Transverse colon (tissue), 4 donors: ENCODE data around the gene PDIA2. TPM values are rescaled to one million over a fixed set of nuclear protein-coding genes. Genes with fewer than 3 reads are reported as not detected.
A peak's percentile ranks its signal among the peaks of the same experiment; 100 is the strongest.

ENCODE experiments used
- DNase-seq: peaks from one replicate; pipeline ENCODE4 v3.0.0-alpha.2; 2019
- H3K27ac ChIP-seq, 4 donors: fragments of 200-600 bp; sonication (generic); 2 replicates each; pipeline ENCODE4 v1.5.1; 2016 to 2018; ENCODE audit warnings: inconsistent platforms in 4 of 4
- H3K27me3 ChIP-seq: fragments of 200-600 bp; sonication (generic); 2 replicates; pipeline ENCODE4 v1.5.1; 2017; ENCODE audit warnings: inconsistent platforms
- H3K36me3 ChIP-seq, 4 donors: fragments of 200-600 bp; sonication (generic); 2 replicates each; pipeline ENCODE4 v1.5.1; 2017 to 2019; ENCODE audit warnings: inconsistent platforms in 4 of 4
- H3K4me1 ChIP-seq, 4 donors: fragments of 200-600 bp; sonication (generic); 2 replicates each; pipeline ENCODE4 v1.5.1; 2017 to 2020; ENCODE audit warnings: inconsistent platforms in 4 of 4
- H3K4me3 ChIP-seq, 4 donors: fragments of 200-600 bp; sonication (generic); 1 replicate in 1 of 4; 2 replicates in 3 of 4; pipeline versions ENCODE4 v1.5.1 to v1.6.1; 2017 to 2019; ENCODE audit warnings: inconsistent platforms in 4 of 4
- H3K9me3 ChIP-seq, 2 donors: fragments of 200-600 bp; sonication (generic); 2 replicates each; pipeline ENCODE4 v1.5.1; 2017 to 2019; ENCODE audit warnings: inconsistent platforms in 2 of 2
- EP300 ChIP-seq: sonication (generic); formaldehyde crosslinking; IDR thresholded peaks from one replicate; pipeline ENCODE4 v1.6.1; 2017; ENCODE audit warnings: antibody characterized with exemption, low read depth
- POLR2A ChIP-seq: fragments of 450-650 bp; IDR thresholded peaks from one replicate; pipeline ENCODE4 v1.6.1; 2016; ENCODE audit warnings: antibody characterized with exemption, mild to moderate bottlenecking, moderate library complexity
- POLR2AphosphoS5 ChIP-seq, 3 donors: sonication (generic); formaldehyde crosslinking; IDR thresholded peaks; one replicate each; pipeline ENCODE4 v1.6.1; 2016; ENCODE audit warnings: antibody characterized with exemption in 3 of 3
- WGBS, 2 donors: methylation state at CpG; one replicate each; pipeline ENCODE4 v1.1.5; 2018; ENCODE audit warnings: low coverage in 1 of 2; 5-methylcytosine and 5-hydroxymethylcytosine counted together
- in situ Hi-C, 4 donors: fragments of 200-750 bp; cut with MboI; loops; one replicate each; pipeline versions ENCODE4 v1.15.0 to v1.15.1; 2017; ENCODE audit warnings: low sequenced_read_pairs in 3 of 4, low pct_ligation_motif_present in 1 of 4, low pct_unique_long_range_greater_than_20kb in 1 of 4
- intact Hi-C: fragments of 100-400 bp; cut with DNase I; formaldehyde crosslinking; loops from one replicate; pipeline ENCODE4 v1.15.1; 2023; ENCODE audit warnings: low total_unique reads
- total RNA-seq, 4 donors: library from RNA; depleted of rRNA; stranded (reverse); fragments of >200 nt; gene quantifications; one replicate each; pipeline ENCODE4 v1.1.0, GENCODE V29; 2016
- TF ChIP-seq, protein P1 (sequence below), 5 experiments: fragments of 200-600 bp in 3 of 5; fragments of 450-650 bp in 2 of 5; sonication (generic) in 3 of 5; IDR thresholded peaks; 1 replicate in 2 of 5; 2 replicates in 3 of 5; pipeline ENCODE4 v1.5.1; 2016 to 2017; ENCODE audit warnings: antibody characterized with exemption in 5 of 5, inconsistent platforms in 3 of 5, mild to moderate bottlenecking in 2 of 5, moderate library complexity in 1 of 5

PDIA2 gene
- total RNA-seq, 4 donors from 2014 or later, result 0.55 to 2.6 (median 0.79) TPM; not detected in 1

GRCh38 chr16:268141-269053 lies 14.6 kb upstream of the PDIA2 start:
- WGBS, 2 donors, result 49 to 83% methylated on average over 2 to 40 of the region's 40 CpGs
- TF ChIP-seq POLR2AphosphoS5 (IDR thresholded peaks at IDR 0.05), result peak in 1 of 3 donors; percentile 12
- TF ChIP-seq POLR2A, result peak; percentile 55
- TF ChIP-seq EP300, result no peak
- no peak overlapping the region for H3K4me3 ChIP-seq
- H3K4me1 ChIP-seq, result peaks cover 0 to 13% (median 6%) of the 10 kb centered on the region in 4 donors
- H3K27me3 ChIP-seq, result no peaks in the 10 kb centered on the region
- peak overlapping the region in 3 of 4 donors; percentile 50 to 66 (median 59) for H3K27ac ChIP-seq
- in situ Hi-C loops, result no loop called here
- intact Hi-C loops, result loop anchor here (1.0 kb wide), 1 partner anchor 20 kb away; no protein-coding TSS in a partner anchor
- no peaks in the 10 kb centered on the region for H3K9me3 ChIP-seq
- H3K36me3 ChIP-seq, result no peaks in the 10 kb centered on the region
- peak; percentile 77 for DNase-seq

GRCh38 chr16:269061-269796 lies 13.7 kb upstream of the PDIA2 start:
- intact Hi-C loops (no loop called here), in situ Hi-C loops (no loop called here)
- Histone ChIP-seq H3K4me1 (peaks cover 0 to 19% (median 11%) of the 10 kb centered on the region in 4 donors), H3K27ac (no peak overlapping the region), H3K4me3 (no peak overlapping the region), H3K27me3 (peaks cover 2% of the 10 kb centered on the region), H3K36me3 (no peaks in the 10 kb centered on the region), H3K9me3 (no peaks in the 10 kb centered on the region)
- no peak for TF ChIP-seq POLR2AphosphoS5 (IDR thresholded peaks at IDR 0.05)
- no peak for TF ChIP-seq POLR2A
- TF ChIP-seq, protein P1, sequence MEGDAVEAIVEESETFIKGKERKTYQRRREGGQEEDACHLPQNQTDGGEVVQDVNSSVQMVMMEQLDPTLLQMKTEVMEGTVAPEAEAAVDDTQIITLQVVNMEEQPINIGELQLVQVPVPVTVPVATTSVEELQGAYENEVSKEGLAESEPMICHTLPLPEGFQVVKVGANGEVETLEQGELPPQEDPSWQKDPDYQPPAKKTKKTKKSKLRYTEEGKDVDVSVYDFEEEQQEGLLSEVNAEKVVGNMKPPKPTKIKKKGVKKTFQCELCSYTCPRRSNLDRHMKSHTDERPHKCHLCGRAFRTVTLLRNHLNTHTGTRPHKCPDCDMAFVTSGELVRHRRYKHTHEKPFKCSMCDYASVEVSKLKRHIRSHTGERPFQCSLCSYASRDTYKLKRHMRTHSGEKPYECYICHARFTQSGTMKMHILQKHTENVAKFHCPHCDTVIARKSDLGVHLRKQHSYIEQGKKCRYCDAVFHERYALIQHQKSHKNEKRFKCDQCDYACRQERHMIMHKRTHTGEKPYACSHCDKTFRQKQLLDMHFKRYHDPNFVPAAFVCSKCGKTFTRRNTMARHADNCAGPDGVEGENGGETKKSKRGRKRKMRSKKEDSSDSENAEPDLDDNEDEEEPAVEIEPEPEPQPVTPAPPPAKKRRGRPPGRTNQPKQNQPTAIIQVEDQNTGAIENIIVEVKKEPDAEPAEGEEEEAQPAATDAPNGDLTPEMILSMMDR (IDR thresholded peaks at IDR 0.05), result no peak
- no peak for TF ChIP-seq EP300
- DNase-seq, result no peak
- WGBS, 2 donors, result 83% methylated on average over 19 of the region's 24 CpGs; no CpG with 5 or more reads in 1 of the 2 donors

DNA sequence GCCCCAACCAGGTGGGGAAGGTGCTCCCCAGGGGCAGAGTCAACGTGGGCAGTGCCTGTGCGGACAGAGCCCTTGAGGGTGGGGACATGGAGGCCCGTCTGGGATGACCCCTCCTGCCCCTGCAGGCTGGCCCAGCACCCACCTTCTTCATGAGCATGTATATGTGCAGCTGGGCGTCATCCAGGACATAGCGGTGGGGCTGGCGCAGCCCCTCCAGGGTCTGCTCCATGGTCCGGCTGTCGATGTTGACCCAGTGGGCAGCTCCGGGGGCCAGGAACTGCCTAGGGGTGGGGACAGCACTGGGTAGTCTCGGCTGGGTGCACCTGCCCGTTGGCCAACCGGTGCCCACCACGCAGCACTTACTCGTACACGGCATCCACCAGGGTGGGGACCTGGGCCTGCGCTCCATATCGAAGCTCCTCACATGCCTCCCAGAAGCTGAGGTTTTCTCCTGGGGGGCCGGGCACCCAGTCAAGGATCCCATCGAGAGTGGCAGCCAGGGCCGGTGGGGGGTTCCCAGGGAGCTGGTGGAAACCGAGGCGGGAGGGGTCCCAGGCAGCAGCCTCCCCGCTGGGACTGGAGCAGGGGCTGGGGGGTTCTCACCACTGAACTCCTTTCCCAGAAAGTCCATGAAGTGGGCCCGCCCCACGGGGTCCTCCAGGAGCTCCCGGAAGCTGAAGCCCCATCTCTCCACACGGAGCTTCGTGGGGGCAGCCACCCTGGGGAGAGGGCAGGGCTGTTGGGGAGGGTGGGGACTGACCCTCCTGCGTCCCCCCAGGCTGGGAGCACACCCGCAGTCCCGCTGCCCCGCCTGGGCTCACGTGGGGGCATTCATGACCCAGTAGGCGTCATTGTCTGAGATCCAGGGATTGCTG lies 12.3 kb upstream of the PDIA2 start:
- H3K27ac ChIP-seq, result no peak overlapping the region
- H3K36me3 ChIP-seq, result no peaks in the 10 kb centered on the region
- H3K4me1 ChIP-seq, result peaks cover 5 to 28% (median 20%) of the 10 kb centered on the region in 4 donors
- DNase-seq, result no peak
- WGBS, 2 donors, result 85% methylated on average over 21 of the region's 34 CpGs; no CpG with 5 or more reads in 1 of the 2 donors
- H3K27me3 ChIP-seq, result peaks cover 15% of the 10 kb centered on the region
- H3K9me3 ChIP-seq, result no peaks in the 10 kb centered on the region
- intact Hi-C loops (no loop called here), in situ Hi-C loops (no loop called here)
- no peak overlapping the region for H3K4me3 ChIP-seq
- TF ChIP-seq EP300, result no peak
- TF ChIP-seq POLR2AphosphoS5 (IDR thresholded peaks at IDR 0.05), result no peak
- TF ChIP-seq, protein P1 (IDR thresholded peaks at IDR 0.05), result no peak
- TF ChIP-seq POLR2A, result no peak
